ENCODE results near the gene GNPAT.

- TF ChIP-seq CTCF (IDR thresholded peaks at IDR 0.05) (no peak), POLR2A (IDR thresholded peaks at IDR 0.05) (no peak)
These were observed 31.5 kb upstream of the GNPAT start for GRCh38 chr1:231209531-231209930.
